HG02938 (cell line): Measurements from ENCODE around the gene TRIM62.

Source experiments
- ATAC-seq: cut with Tn5 transposase; IDR thresholded peaks from one replicate; pipeline ENCODE4 v1.9.1; 2021; ENCODE audit warnings: mild to moderate bottlenecking, moderate library complexity; ENCODE audit not compliant: unreplicated experiment

TRIM62 gene

GRCh38 chr1:33181921-33182341, at the start of gene TRIM62:
TSS of gene TRIM62 (minus strand) at chr1:33182043. CDS start at chr1:33181432, 611 bp downstream.
- peak; percentile 45 for ATAC-seq

GRCh38 chr1:33231166-33231565, 49.3 kb upstream of the TRIM62 start:
- no peak for ATAC-seq

- no peak for ATAC-seq
These were observed 47.2 kb upstream of the TRIM62 start for GRCh38 chr1:33228935-33229487.

DNA sequence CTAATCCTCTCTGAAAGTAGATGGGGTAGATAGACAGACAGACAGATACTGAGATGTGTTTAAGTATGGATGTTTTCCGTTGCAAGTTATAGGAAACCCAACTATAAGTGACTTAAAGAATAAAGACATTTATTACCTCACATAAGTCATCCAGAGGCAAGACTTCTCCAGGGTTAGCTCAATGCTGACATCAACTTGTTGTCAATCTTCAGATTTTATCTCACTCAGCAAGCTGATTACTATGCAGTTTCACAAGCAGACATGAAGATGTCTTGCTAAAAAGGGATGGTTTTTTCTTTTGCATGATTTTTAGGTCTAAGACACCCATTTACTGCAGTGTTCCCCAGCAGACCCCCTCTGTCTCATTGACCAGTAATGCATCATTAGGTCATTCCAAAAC, 43.7 kb upstream of the TRIM62 start:
- no peak for ATAC-seq

DNA sequence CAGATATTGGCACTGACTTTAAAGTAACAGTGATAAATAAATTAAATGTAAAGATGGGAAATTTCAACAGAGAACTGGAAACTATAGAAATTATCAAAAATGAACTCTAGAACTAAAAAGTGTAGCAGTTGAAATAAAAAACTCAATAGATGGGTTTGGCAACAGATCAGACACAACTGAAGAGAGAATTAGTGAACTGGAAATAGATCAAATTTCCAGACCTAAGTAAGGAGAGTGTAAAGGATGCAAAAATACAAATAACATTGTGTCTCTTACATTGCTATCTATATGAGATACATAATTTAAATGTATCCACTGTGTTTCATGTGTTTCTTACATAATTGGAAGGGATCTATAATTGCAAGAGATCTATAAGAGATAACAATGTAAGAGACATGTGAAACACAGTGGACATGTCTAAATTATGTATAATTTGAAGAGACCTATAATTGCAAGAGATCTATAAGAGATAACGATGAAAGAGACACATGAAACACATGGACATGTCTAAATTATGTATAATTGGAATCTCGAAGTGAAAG, 42.4 kb upstream of the TRIM62 start:
- ATAC-seq, result no peak

GRCh38 chr1:33222381-33222780, 40.5 kb upstream of the TRIM62 start:
- no peak for ATAC-seq

- no peak for ATAC-seq
These were observed 39.5 kb upstream of the TRIM62 start for GRCh38 chr1:33221385-33221758.

GRCh38 chr1:33220676-33221384, 39.0 kb upstream of the TRIM62 start:
- no peak for ATAC-seq

GRCh38 chr1:33219886-33220661, 38.2 kb upstream of the TRIM62 start:
- no peak for ATAC-seq

GRCh38 chr1:33211972-33212371, 30.1 kb upstream of the TRIM62 start:
- no peak for ATAC-seq

DNA sequence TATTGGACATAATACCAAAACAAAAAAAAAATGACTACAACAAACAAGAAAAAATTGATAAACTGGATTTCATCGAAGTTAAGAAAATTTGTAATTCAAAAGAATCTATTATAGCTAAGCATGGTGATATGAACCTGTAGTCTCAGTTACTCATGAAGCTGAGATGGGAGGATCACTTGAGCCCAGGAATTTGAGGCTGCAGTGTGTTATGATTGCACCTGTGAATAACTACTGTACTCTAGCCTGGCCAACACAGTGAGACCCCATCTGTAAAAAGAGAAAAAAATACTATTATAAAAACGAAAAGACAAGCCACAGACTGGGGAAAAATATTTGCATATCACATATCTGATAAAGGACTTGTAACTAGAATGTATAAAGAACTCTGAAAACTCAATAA, 24.5 kb upstream of the TRIM62 start:
- ATAC-seq, result no peak

DNA sequence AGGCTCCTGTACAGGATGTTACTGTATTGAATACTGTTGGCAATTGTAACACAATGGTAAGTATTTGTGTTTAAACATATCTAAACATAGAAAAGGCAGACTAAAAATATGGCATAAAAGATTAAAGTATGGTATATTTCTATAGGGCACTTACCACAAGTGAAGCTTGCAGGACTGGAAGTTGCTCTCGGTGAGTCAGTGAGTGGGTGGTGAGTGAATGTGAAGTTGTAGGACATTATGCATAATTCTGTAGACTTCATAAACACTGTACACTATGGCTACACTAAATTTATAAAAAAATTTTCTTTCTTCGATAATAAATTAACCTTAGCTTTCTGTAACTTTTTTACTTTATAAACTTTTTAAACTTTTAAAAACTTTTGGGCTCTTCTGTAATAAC, 13.7 kb upstream of the TRIM62 start:
- no peak for ATAC-seq

- ATAC-seq, result no peak
These were observed 10.0 kb upstream of the TRIM62 start for GRCh38 chr1:33191731-33192275.

DNA sequence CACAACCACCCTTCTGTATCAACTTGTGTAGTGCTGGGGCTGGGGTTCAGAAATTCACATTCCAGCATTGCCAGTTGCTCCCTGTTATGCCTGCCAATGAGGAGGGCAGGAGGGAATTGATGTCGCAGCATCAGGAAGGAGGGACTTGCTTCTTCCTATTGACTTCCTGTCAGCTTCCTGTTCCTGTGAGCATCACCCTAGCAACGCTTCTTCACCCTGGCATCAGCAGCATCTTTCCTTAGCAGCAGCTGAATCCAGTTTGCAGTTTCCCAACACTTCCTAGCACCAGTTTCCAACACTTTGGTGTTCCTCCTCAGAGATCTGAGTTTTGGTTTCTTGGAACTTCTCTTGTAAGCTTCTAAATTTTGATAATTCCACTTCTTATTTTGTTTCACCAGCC, 8.9 kb upstream of the TRIM62 start:
- ATAC-seq, result no peak

DNA sequence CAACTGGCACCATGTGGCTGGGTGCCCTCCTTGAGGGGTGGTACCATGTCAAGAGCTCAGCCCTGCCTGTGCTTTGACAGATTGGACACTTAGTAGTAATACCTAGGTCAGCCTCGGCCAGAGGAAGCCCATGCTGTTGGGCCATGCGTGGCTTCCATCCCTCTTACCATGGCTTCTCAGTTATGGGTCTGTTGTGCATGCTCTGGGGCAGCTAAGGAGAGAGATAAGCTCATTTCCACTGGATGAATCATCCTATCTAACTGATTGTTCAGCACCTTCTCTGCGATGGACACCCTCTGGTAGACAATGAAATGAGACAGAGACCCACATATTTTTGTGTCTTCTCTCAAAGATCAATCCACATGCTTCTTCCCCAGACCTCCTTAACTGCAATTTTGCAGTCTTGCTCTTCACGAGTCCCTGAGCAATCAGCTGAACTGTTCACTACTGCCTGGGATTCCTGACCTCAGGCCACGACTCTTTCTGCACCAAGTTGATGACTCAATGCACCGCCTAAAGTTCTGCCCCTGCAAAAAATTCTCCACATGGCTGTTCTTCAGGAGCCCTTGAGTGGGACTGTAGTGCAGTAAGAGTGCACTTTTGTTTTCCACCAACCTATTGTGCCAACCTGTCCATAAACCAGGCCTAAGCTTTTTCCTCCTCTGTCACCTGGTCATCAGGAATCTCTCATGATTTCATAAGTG, 6.9 kb upstream of the TRIM62 start:
- ATAC-seq, result no peak

DNA sequence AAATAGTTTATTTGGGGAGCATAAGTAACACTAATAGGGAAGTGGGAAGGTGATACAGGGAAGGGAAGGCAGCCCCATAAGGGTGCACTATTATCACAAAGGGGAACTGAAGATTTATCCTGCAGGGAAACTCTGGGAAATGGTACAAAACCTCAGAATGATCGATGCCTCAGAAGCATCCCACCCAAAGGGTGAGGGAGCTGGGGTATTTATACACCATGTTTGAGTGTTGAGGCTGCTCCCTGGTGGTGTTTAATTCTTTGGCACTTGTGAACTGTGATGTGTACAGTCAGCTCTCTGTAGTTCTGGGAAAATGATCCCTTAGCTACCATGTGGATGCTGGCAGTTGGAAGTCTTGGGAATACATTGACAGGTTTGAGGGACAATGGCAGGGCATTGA, 5.1 kb upstream of the TRIM62 start:
- ATAC-seq, result no peak

DNA sequence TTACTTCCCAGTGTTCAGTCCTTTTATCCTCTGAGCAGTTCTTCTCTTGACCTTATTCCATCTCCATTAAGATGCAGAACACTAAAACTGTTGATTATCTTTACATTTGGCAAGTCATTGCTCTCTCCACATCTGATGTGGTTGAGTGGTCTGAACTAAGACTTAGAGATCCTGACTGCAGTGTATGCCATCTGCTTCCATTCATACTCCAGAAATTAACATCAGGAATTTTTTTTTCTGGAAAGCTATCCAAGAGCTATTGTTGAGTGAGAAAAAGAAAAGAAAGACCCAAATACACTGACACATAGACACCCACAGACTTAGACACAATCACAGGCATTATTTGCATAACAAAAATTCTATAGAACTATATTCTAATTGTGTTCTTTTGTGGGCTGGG, 3.7 kb upstream of the TRIM62 start:
- ATAC-seq, result no peak

- no peak for ATAC-seq
These were observed 1.5 kb upstream of the TRIM62 start for GRCh38 chr1:33183306-33183705.

- no peak for ATAC-seq
These were observed 1.1 kb upstream of the TRIM62 start for GRCh38 chr1:33182896-33183295.

DNA sequence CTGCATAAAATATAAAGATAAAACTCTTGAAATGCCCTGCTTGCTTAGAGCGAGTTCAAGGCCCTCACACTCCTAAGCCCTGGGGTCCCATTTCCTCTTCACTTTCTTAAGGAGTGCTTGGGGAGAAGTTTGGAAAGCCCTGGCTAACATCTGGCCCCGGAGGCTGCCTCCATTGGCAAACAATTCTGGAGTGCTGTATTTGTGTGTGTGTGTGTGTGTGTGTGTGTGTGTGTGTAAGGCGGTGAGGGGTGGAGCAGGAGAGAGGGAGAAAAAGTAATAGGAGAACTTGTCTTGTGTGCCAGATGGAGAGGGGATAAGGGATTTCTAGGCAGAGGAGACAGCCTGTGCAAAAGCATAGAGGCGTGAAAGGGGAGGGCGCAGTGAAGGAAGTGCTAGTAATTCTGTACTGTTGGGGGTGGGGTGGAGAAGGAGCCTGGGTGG, 578 bp upstream of the TRIM62 start:
- no peak for ATAC-seq
